Esophagus mucosa (tissue), 1 donor: Measurements from ENCODE around the gene HYAL2. TPM values are rescaled to one million over a fixed set of nuclear protein-coding genes. Genes with fewer than 3 reads are reported as not detected.

Experiments used
- ATAC-seq: fragments of 200-7000 bp; cut with Tn5 transposase; one replicate; pipeline ENCODE4 v1.9.1; 2020
- total RNA-seq: library from RNA; stranded (reverse); gene quantifications from one replicate; pipeline ENCODE4 v1.2.4, GENCODE V29; 2023
- donor health status: DM: yes; HTN: yes; CAD: no.

HYAL2 gene
- total RNA-seq, 1 donor from 2014 or later = 30.7 TPM

- no peak for ATAC-seq
Measured at GRCh38 chr3:50350213-50350526, 27.6 kb upstream of the HYAL2 start.

GRCh38 chr3:50347187-50347813 lies 24.8 kb upstream of the HYAL2 start:
- ATAC-seq = no peak

- ATAC-seq = peak; percentile 46
Measured at GRCh38 chr3:50345586-50346234, 23.2 kb upstream of the HYAL2 start, which contains the start of gene ZMYND10. ZMYND10 (minus strand) TSS chr3:50345732; CDS start chr3:50345579, 153 bp downstream.

DNA sequence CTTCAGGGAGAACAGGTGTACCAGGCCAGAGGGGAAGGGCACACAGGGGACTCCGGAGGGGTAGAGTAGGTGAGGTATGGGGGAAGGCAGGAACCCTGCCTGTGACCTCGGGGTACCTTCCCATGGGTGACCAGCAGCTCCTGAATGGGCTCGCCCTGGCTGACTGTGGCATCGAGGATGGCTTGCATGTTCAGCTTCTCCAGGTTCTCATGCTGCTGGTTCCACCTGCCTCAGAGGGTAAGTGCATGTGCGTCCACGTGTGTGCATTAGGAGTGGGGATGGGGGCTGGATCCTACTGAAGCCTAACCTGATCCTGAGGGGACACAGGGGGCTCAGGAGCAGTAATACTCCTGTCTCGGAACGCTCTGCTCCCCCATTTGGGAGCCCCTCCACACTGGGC lies 22.5 kb upstream of the HYAL2 start:
- no peak for ATAC-seq

GRCh38 chr3:50342813-50343633 lies 20.5 kb upstream of the HYAL2 start:
- no peak for ATAC-seq

DNA sequence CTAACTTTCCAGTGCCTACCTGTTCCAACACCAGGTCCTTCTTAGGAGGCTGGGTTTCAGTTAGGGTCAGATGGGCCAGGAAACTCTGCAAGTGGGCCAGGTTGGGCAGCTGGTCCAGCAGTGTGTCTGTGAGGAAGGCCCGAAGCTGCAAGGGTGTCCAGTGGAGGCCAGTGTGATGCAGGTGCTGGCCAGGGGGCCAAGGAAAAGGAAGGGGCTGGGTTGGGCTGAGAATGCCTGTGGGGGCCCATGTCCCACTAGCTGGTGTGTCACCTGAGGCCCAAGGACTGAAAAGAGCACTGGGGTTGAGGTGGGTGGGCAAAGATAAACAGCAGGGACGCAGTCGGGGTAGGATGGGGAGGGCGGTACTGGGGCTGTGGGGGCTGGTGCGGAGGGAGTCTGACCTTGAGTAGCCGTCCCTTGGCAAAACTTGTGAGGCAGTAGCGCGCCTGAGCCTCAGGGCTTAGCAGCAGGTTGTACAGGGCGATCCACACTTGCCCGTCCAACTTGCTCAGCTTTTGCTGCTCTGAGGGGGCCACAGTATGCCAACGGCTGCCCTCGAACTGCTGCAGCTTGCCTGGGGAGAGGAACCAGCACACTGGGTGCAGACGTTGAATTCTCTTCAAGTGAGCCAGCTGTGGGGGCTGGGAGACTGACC lies 19.6 kb upstream of the HYAL2 start:
- ATAC-seq = no peak

DNA sequence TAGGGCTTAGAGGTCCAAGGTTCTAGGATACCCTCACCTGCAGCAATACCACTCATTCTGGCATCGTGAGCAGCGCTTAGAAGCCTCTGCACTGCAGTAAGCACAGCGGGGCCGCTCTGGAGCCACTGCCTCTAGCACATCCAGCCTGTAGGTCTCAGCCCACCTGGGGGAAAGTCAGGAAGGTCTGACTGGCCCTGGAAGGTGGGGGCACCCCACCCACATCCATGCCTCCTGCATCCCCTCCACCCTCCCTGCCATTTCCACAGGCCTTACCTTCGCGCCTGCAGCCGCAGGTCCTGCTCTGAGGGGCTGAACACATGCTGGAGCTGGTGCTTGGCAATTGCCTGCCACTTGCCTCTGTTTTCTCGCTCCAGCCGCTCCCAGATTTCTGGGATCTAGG lies 19.0 kb upstream of the HYAL2 start:
- ATAC-seq = no peak

DNA sequence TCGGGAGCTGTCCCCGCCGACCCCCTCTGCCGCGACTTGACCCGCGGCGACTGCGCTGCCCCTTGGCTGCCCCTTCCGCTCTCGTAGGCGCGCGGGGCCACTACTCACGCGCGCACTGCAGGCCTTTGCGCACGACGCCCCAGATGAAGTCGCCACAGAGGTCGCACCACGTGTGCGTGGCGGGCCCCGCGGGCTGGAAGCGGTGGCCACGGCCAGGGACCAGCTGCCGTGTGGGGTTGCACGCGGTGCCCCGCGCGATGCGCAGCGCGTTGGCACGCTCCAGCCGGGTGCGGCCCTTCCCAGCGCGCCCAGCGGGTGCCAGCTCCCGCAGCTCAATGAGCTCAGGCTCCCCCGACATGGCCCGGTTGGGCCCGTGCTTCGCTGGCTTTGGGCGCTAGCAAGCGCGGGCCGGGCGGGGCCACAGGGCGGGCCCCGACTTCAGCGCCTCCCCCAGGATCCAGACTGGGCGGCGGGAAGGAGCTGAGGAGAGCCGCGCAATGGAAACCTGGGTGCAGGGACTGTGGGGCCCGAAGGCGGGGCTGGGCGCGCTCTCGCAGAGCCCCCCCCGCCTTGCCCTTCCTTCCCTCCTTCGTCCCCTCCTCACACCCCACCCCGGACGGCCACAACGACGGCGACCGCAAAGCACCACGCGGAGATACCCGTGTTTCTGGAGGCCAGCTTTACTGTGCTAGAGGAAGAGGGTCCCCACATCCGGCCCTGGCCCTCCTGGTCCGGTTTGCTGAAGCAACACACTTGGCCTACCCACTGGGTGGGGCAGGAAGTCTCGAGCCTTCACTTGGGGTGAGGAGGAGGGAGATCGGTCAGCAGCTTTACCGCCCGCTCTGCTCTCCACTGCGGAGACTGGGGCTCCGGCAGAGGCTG lies 18.1 kb upstream of the HYAL2 start, which contains the start of gene RASSF1:
TSS of gene RASSF1 (minus strand) at position 389 of the 882 bp plus-strand sequence. CDS start at position 358, 31 bp downstream.
- peak; percentile 47 for ATAC-seq

- no peak for ATAC-seq
Measured at GRCh38 chr3:50340147-50340447, 17.6 kb upstream of the HYAL2 start.

DNA sequence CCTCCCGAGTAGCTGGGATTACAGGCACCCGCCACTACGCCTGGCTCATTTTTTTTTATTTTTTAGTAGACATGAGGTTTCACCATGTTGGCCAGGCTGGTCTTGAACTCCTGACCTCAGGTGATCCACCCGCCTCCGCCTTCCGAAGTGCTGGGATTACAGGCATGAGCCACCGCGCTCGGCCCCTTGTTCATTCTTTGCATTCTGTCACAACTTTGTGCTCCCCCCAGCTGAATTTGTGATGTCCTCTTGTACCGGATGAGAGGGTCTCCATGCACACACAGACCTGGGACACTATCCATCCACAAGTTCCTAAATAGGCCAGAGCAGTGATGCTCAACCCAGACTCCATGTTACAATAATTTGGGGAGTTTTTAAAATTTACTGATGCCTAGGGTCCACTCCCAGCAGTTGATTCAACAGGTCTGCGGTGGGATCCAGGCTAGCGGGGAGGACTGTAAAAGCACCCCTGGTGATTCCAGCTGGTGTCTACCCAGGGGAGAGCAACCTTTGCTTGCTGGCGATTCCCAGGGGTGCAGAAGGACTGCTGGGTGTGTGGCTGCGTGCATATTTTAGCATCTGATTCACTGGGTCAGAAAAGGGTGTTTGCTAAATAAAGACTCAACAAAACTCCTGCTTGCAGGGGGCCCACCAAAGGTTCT lies 17.1 kb upstream of the HYAL2 start:
- ATAC-seq = no peak

DNA sequence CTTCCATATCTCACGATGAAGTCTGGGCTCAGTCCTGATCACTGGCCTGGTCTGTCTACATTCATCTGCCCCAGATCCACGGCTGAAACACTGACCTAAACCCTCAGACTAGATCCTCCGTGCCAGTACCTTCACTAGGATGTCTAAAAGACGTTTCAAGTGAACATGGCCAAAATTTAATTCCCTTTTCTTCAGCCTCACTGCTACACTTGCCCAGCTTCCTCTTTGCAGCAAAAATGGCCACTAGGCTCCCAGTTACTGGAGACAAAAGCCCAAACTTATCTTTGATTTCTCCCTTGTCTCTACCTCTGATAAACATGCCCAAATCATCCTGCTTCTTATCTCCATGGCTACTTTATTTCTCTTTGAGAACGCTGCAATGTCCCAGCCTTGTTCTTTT lies 16.4 kb upstream of the HYAL2 start:
- ATAC-seq = no peak

- ATAC-seq = peak; percentile 86
Measured at GRCh38 chr3:50337175-50337861, 14.8 kb upstream of the HYAL2 start.

DNA sequence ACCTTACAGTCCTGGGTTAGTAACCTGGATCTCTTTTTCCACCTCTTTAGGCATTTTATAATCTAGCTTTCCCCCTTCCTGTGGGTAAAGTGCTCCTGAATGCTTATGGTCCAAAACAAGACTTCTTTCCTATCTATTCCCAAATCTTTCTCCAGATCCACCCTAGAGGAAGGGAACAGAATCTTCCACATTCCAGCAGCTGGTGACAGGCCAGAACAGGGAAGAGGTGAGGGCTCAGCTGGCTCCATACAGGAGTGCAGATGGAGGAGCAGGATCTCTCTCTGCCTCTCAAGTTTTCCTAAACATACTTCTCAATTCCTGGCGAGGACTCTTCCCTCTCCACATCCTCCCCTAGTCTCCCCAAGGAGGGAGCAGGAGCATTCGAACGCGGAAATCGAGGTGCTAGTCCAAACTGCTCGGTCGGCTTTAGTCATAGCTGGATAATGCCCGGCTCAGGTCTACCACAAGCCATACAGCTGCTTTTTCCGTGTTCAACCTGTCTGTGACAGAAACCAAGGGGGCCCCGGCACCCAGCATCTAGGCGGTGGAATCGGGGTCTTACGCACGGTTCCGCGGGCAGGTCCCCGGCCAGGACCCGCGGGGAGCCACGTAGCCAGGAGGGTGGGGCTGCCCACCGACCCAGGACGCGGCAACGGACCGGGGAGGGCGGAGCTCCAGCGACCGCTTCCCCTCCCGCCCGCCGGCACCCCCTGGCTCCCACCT lies 14.1 kb upstream of the HYAL2 start:
- peak; percentile 31 for ATAC-seq

GRCh38 chr3:50334339-50335075 lies 12.0 kb upstream of the HYAL2 start:
- no peak for ATAC-seq

DNA sequence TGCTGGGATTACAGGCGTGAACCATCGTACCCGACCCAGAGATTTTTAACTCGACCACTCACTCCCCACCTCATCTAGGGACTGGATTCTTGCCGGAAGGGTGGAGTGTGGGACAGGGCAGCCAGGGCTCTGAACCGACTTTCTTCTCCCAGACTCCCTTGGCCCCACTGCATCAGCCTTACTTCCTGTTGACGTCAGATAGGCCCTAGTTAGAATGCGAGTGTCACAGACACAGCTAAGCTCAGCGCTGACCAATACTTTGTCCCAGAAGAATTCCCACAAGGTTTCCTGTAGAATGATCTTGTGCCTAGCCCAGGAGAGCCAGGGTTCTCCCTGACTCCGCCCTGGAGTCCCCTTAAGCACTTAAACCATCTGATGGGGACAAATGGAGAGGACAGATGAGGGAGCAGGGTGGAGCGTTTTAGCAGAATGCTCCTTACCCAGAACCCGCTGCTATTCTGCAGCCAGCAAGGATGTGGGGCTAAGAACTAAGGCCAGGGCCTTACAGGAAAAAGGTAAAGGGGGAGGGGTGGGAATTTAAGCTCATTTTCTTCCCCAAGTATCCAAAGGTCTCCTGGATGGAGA lies 11.3 kb upstream of the HYAL2 start:
- no peak for ATAC-seq

GRCh38 chr3:50331364-50331907 lies 8.9 kb upstream of the HYAL2 start:
- no peak for ATAC-seq

- no peak for ATAC-seq
Measured at GRCh38 chr3:50330330-50330729, 7.8 kb upstream of the HYAL2 start.

DNA sequence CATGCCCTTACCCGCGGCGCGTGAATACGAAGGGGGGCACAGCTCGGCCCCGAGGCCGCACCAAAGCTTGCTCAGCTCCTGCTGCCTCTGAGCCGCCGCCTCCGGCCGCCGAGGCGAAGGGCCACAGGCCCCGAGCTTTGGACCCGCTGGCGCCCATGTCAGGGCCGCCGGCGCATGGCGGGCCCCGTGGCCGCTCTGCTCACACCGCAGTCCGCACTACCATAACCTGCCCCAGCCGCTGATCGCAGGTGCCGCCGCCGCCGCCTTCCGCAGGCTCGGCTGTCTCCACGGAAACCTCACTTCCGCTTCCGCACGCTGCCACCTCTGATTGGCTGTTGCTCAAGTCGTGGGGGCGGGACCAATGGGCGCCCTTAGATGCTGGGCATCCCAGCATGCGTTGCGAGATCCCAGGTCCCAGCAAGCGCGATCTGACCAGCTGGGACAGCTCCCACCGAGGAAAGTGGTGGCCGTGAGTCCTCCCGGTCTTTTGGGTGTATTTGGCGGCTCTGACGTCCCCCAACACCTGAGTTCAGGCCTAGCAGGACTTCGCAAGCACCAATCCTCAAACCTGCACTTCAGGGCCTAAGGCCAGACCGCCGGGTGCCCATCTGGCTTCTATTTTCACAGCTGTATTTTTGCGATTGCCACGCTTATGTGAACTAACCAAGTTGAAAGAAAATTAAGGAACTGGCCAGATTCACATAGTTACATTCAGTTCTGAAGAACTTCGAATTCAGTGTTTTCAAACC lies 5.6 kb upstream of the HYAL2 start, which contains the start of gene TUSC2:
TSS of gene TUSC2 (minus strand) at position 281 of the 749 bp plus-strand sequence. CDS start at position 157, 124 bp downstream.
- ATAC-seq = peak; percentile 89
